Stomach (tissue), 9 donors: ENCODE results near the gene UST. TPM values are rescaled to one million over a fixed set of nuclear protein-coding genes. Genes with fewer than 3 reads are reported as not detected.

Experiments
- DNase-seq, 2 donors: peaks; one replicate each; pipeline versions ENCODE4 v3.0.0 to v3.0.0-alpha.2; 2013 to 2019
- H3K27ac ChIP-seq, 5 donors: fragments of 200-600 bp in 4 of 5; sonication (generic) in 4 of 5; one replicate each; pipeline ENCODE4 v1.5.1; 2013 to 2019; ENCODE audit warnings: mild to moderate bottlenecking in 1 of 5, moderate library complexity in 1 of 5
- H3K27me3 ChIP-seq, 3 donors: fragments of 200-600 bp; sonication (generic); one replicate each; pipeline ENCODE4 v1.5.1; 2017 to 2019; ENCODE audit warnings: mixed run types in 1 of 3
- H3K36me3 ChIP-seq, 4 donors: fragments of 200-600 bp; sonication (generic); 1 replicate in 3 of 4; 2 replicates in 1 of 4; pipeline ENCODE4 v1.5.1; 2016 to 2019
- H3K4me1 ChIP-seq, 4 donors: fragments of 200-600 bp; sonication (generic); one replicate each; pipeline ENCODE4 v1.5.1; 2016 to 2019
- H3K4me3 ChIP-seq, 4 donors: fragments of 200-600 bp; sonication (generic) in 3 of 4; one replicate each; pipeline ENCODE4 v1.5.1; 2016 to 2019; ENCODE audit warnings: mild to moderate bottlenecking in 1 of 4
- H3K9me3 ChIP-seq, 4 donors: fragments of 200-600 bp; sonication (generic); one replicate each; pipeline ENCODE4 v1.5.1; 2016 to 2019
- EP300 ChIP-seq: sonication (generic); formaldehyde crosslinking; IDR thresholded peaks from one replicate; pipeline ENCODE4 v1.6.1; 2017; ENCODE audit warnings: antibody characterized with exemption
- POLR2A ChIP-seq, 4 donors: fragments of 450-650 bp; IDR thresholded peaks; one replicate each; pipeline ENCODE4 v1.6.1; 2016; ENCODE audit warnings: antibody characterized with exemption in 4 of 4, control low read depth in 2 of 4, mild to moderate bottlenecking in 1 of 4, moderate library complexity in 1 of 4
- POLR2AphosphoS5 ChIP-seq, 3 donors: sonication (generic); formaldehyde crosslinking; IDR thresholded peaks; one replicate each; pipeline ENCODE4 v1.6.1; 2016; ENCODE audit warnings: antibody characterized with exemption in 3 of 3
- WGBS, 5 donors: extraction: QIAGEN DNeasy Blood & Tissue Kit in 3 of 5; methylation state at CpG; one replicate each; pipeline versions ENCODE4 v1.1.5 to v1.1.7; 2013 to 2018; 5-methylcytosine and 5-hydroxymethylcytosine counted together
- intact Hi-C: fragments of 100-400 bp; cut with DNase I; formaldehyde crosslinking; loops from one replicate; pipeline ENCODE4 v1.15.1; 2023; ENCODE audit warnings: low total_unique reads
- polyA plus RNA-seq, 3 donors: library from polyadenylated mRNA; stranded (reverse); fragments of 200-250 nt; gene quantifications; one replicate each; pipeline ENCODE4 v1.2.3, GENCODE V29; 2013
- total RNA-seq, 5 donors: library from RNA; depleted of rRNA; stranded (reverse); fragments of >200 nt; gene quantifications; one replicate each; pipeline versions ENCODE4 v1.1.0 to v1.2.3, GENCODE V29; 2014 to 2016
- TF ChIP-seq, protein P1 (sequence below), 7 experiments: fragments of 450-650 bp in 4 of 7; fragments of 200-600 bp in 3 of 7; sonication (generic) in 3 of 7; IDR thresholded peaks; one replicate each; pipeline ENCODE4 v1.5.1; 2016 to 2019; ENCODE audit warnings: antibody characterized with exemption in 7 of 7, control low read depth in 2 of 7, mild to moderate bottlenecking in 1 of 7
- donor health status: healthy with polysubstance abuse.
- donor health status: Bipolar disorder and iron deficiency.
- donor health status: healthy.

The UST gene
- total and polyA plus RNA-seq, 8 donors = 2.2 to 45.8 (median 8.9) TPM

DNA sequence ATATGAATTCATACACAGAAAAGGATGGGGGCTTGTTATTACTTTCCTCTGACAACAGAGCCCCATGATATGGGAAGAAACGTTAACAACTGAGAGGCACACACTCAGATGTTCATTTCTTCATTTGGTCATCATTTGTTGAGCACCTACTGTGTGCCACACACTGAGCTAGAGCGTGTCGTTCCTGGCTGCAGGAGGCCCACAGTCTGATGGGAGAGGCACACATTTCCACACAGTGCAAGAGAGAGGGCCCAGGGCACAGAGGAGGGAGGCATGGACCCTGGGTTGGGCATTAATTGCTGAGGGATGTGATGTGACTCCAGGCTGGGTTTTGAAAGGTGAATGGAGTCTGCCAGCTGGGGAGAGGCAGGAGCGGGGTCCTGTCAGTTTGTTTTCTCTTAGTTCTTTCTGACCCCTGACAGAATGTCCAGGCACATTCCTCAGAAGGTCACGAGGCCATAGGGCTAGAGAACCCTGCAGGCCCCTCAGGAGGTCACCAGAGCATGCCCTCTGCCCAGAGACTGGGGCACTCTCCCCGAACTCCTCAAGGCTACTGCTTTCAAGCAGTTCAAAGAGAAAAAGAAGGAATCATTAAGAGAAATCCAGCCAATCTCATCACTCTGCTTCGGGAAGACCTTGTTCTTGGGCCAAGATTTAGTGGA is 216.2 kb downstream of the UST start:
- Histone ChIP-seq H3K9me3 (no peaks in the 10 kb centered on the region), H3K27ac (no peak overlapping the region), H3K4me3 (no peak overlapping the region), H3K27me3 (no peaks in the 10 kb centered on the region), H3K4me1 (peaks cover 0 to under 1% (median 0%) of the 10 kb centered on the region in 4 donors), H3K36me3 (peaks cover 0 to 10% (median 0%) of the 10 kb centered on the region in 4 donors)
- 85 to 91% (median 89%) methylated on average over 6 to 7 of the region's 7 CpGs for WGBS, 5 donors
- DNase-seq = no peak
- intact Hi-C loops = no loop called here
- TF ChIP-seq POLR2A (IDR thresholded peaks at IDR 0.05) (no peak), EP300 (no peak)
- TF ChIP-seq, protein P1, sequence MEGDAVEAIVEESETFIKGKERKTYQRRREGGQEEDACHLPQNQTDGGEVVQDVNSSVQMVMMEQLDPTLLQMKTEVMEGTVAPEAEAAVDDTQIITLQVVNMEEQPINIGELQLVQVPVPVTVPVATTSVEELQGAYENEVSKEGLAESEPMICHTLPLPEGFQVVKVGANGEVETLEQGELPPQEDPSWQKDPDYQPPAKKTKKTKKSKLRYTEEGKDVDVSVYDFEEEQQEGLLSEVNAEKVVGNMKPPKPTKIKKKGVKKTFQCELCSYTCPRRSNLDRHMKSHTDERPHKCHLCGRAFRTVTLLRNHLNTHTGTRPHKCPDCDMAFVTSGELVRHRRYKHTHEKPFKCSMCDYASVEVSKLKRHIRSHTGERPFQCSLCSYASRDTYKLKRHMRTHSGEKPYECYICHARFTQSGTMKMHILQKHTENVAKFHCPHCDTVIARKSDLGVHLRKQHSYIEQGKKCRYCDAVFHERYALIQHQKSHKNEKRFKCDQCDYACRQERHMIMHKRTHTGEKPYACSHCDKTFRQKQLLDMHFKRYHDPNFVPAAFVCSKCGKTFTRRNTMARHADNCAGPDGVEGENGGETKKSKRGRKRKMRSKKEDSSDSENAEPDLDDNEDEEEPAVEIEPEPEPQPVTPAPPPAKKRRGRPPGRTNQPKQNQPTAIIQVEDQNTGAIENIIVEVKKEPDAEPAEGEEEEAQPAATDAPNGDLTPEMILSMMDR (IDR thresholded peaks at IDR 0.05) = no peak

DNA sequence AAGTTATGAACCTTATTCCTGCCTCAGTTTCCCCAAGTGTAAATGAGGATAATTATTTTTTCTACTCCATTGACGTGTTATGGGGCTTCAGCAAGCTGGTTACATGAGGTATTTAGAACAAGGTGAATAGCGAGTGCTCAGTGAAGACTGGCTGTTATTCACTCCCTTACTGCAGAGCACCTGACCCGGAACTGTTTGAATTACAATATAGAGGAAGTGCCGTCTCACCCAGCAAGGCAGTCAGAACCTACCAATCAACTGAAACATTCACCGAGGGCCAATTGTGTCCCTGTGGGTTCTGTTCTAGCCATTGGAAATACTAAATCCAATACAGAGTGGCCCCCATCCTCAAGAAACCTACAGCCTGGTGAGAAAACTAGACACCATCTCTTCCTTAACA is 216.9 kb downstream of the UST start:
- Histone ChIP-seq H3K4me3 (no peak overlapping the region), H3K27ac (no peak overlapping the region), H3K36me3 (peaks cover 0 to 10% (median 0%) of the 10 kb centered on the region in 4 donors), H3K4me1 (peaks cover 0 to 8% (median 0%) of the 10 kb centered on the region in 4 donors), H3K9me3 (no peaks in the 10 kb centered on the region), H3K27me3 (no peaks in the 10 kb centered on the region)
- 91 to 98% (median 97%) methylated on average over 5 of the region's 5 CpGs for WGBS, 5 donors
- intact Hi-C loops = no loop called here
- no peak for TF ChIP-seq POLR2A (IDR thresholded peaks at IDR 0.05)
- no peak for DNase-seq

DNA sequence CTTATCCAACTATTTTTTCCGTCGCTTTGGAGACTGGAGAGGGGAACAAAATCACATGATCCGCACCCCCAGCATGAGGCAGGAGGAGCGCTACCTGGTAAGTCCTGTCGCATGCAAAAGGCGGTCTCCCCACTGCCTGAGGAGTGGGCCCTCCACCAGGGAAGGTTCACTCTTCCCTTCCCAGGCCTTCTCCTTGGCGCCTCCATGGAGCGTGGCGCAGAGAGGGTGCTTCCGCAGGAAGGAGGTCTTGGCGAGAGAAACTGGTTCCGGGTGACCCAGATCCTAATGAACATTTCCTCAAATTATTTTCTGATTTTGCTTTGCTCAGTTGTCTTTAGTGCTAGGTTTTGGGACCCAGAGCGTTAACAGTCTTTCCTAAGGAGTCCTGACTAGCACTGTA is 217.6 kb downstream of the UST start:
- DNase-seq = no peak
- Histone ChIP-seq H3K36me3 (peaks cover 0 to 10% (median 0%) of the 10 kb centered on the region in 4 donors), H3K9me3 (no peaks in the 10 kb centered on the region), H3K27ac (no peak overlapping the region), H3K4me3 (no peak overlapping the region), H3K4me1 (peaks cover 0 to 14% (median 0%) of the 10 kb centered on the region in 4 donors), H3K27me3 (no peaks in the 10 kb centered on the region)
- intact Hi-C loops = no loop called here
- TF ChIP-seq, protein P1 (IDR thresholded peaks at IDR 0.05) = no peak
- TF ChIP-seq POLR2AphosphoS5 (IDR thresholded peaks at IDR 0.05) = no peak
- TF ChIP-seq EP300 = no peak
- TF ChIP-seq POLR2A (IDR thresholded peaks at IDR 0.05) = no peak
- 96 to 98% (median 97%) methylated on average over 11 to 13 of the region's 13 CpGs for WGBS, 5 donors

DNA sequence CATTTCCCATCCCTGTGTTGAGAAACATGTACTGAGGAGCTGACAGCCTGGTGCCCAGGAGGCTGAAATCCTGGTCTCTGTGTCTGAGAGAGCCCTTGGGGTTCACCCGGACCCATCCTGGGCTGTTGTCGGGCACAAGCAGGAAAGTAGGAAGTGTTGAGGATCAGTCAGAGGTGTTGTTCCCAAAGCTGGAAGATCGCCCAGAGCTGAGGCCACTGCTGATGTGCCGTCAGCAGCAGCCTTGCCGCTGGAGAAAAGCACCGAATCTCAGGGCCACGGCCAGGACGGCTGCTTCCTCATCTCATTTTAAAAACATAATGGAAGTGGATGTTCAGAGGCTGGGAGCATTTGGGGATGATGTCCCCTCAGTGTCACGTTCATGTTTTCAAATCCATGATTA is 218.5 kb downstream of the UST start:
- H3K4me1 ChIP-seq = peaks cover 0 to 22% (median 0%) of the 10 kb centered on the region in 4 donors
- no peak for DNase-seq
- no peaks in the 10 kb centered on the region for H3K27me3 ChIP-seq
- H3K9me3 ChIP-seq = no peaks in the 10 kb centered on the region
- 76 to 88% (median 84%) methylated on average over 9 of the region's 9 CpGs for whole genome bisulfite sequencing, 5 donors
- no peak overlapping the region for H3K4me3 ChIP-seq
- TF ChIP-seq, protein P1 (IDR thresholded peaks at IDR 0.05) = no peak
- TF ChIP-seq POLR2A (IDR thresholded peaks at IDR 0.05) (no peak), EP300 (no peak), POLR2AphosphoS5 (IDR thresholded peaks at IDR 0.05) (no peak)
- intact Hi-C loops = no loop called here
- no peak overlapping the region for H3K27ac ChIP-seq
- H3K36me3 ChIP-seq = peaks cover 0 to 10% (median 0%) of the 10 kb centered on the region in 4 donors

DNA sequence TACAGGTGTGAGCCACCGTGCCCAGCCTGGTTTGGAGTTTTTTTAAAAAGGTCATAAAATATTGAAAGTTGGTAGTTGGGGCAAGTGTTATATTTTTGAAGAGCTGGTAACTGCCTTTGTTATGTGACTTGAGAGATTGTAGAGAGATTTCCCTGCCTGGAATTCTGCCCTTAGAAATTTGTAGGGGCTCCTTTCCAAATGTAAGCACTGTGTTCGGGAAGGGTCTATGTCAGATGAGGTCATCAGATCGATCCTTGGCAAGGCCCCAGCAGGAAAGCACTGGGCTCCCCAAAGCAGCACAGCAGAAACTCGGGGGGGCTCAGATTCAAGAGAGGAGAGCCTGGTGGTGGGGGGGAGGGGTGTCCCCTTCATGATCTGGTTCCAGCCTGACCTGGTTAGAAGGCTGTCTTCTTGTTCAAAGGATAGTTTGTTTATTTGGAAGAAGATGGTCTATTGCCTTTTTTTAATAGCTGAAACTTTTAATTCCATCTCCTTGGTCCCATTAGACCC is 220.2 kb downstream of the UST start:
- Histone ChIP-seq H3K27me3 (peaks cover 0 to 7% (median 0%) of the 10 kb centered on the region in 3 donors), H3K4me3 (no peak overlapping the region), H3K9me3 (no peaks in the 10 kb centered on the region), H3K36me3 (peaks cover 0 to 10% (median 0%) of the 10 kb centered on the region in 4 donors), H3K27ac (no peak overlapping the region), H3K4me1 (peaks cover 0 to 22% (median 0%) of the 10 kb centered on the region in 4 donors)
- 64 to 76% (median 70%) methylated on average over 4 of the region's 4 CpGs for WGBS, 5 donors
- intact Hi-C loops = no loop called here
- DNase-seq = no peak
- no peak for TF ChIP-seq POLR2A (IDR thresholded peaks at IDR 0.05)
